HCT116 (cell line): ENCODE measurements around the gene MYH6. TPM values are rescaled to one million over a fixed set of nuclear protein-coding genes. Genes with fewer than 3 reads are reported as not detected.

Source experiments
- ATAC-seq: fragments of 200-7000 bp; cut with Tn5 transposase; 2 replicates; pipeline ENCODE4 v1.9.1; 2020; ENCODE audit warnings: mild to moderate bottlenecking, moderate library complexity
- BruUV-seq: library from RNA; stranded (reverse); fragments of 400-500 nt; replicated peaks from 2 replicates; lab custom pipeline; 2021; lab: Mats Ljungman, UMichigan
- CTCF ChIA-PET: fragments of 300-600 bp; sonication (Branson Sonifier 250); formaldehyde crosslinking; loops from one replicate; lab custom pipeline; 2021; ENCODE audit warnings: antibody characterized with exemption; lab: Charles Lee
- POLR2A ChIA-PET: fragments of 300-600, 350-600 bp; sonication (Branson Sonifier 250); formaldehyde crosslinking; loops from one replicate; lab custom pipeline; 2021; ENCODE audit warnings: antibody characterized with exemption; lab: Charles Lee
- RAD21 ChIA-PET, 2 experiments: fragments of 300-600 bp; sonication (Branson Sonifier 250); formaldehyde crosslinking; loops; one replicate each; lab custom pipeline; 2023; ENCODE audit warnings: low total read pairs in 2 of 2; ENCODE audit not compliant: uncharacterized antibody in 2 of 2, unreplicated experiment in 2 of 2, low non-redundant PET in 1 of 2; lab: Charles Lee
- DNase-seq: peaks from one replicate; pipeline ENCODE4 v3.0.0-alpha.2; 2010; ENCODE audit warnings: low read depth, low spot score
- H2AFZ ChIP-seq: fragments of 200-600 bp; shearing (Covaris generic), sonication (generic); 2 replicates; pipeline ENCODE4 v1.6.1; 2017; ENCODE audit warnings: low read depth, mixed run types, mixed read lengths, antibody characterized with exemption, low read length; ENCODE audit not compliant: poor library complexity, severe bottlenecking
- H3K27ac ChIP-seq: 2 replicates; pipeline ENCODE4 v1.5.1; 2012; ENCODE audit warnings: low read depth, low read length
- H3K27me3 ChIP-seq: fragments of 200-600 bp; sonication (generic); 2 replicates; pipeline ENCODE4 v1.6.1; 2016; ENCODE audit warnings: mixed run types, low read length, mixed read lengths; ENCODE audit not compliant: insufficient read depth
- H3K36me3 ChIP-seq, 2 experiments: fragments of 200-500 bp in 1 of 2; fragments of 200-600 bp in 1 of 2; sonication (Bioruptor generic) in 1 of 2; sonication (generic) in 1 of 2; 2 replicates each; pipeline versions ENCODE4 v1.5.1 to v1.6.1; 2014 to 2016; ENCODE audit warnings: low read length in 2 of 2, inconsistent platforms in 1 of 2, mixed read lengths in 1 of 2, mixed run types in 1 of 2; ENCODE audit not compliant: insufficient read depth in 2 of 2, control insufficient read depth in 1 of 2
- H3K4me1 ChIP-seq, 2 experiments: fragments of 200-600 bp in 1 of 2; sonication (generic) in 1 of 2; 2 replicates each; pipeline versions ENCODE4 v1.5.1 to v1.6.1; 2012 to 2017; ENCODE audit warnings: low read length in 2 of 2, inconsistent platforms in 1 of 2, mild to moderate bottlenecking in 1 of 2, mixed read lengths in 1 of 2, mixed run types in 1 of 2, moderate library complexity in 1 of 2; ENCODE audit not compliant: insufficient read depth in 2 of 2, control insufficient read depth in 1 of 2
- H3K4me2 ChIP-seq: fragments of 200-600 bp; sonication (generic); 2 replicates; pipeline ENCODE4 v1.6.1; 2017; ENCODE audit warnings: mixed run types, low read length, mixed read lengths
- H3K4me3 ChIP-seq, 2 experiments: fragments of 200-600 bp in 1 of 2; sonication (generic) in 1 of 2; replicated peaks in 1 of 2; 2 replicates each; pipeline ENCODE4 v1.5.1; 2011 to 2016; ENCODE audit warnings: low read length in 2 of 2, control low read depth in 1 of 2, low read depth in 1 of 2, mild to moderate bottlenecking in 1 of 2, mixed read lengths in 1 of 2, mixed run types in 1 of 2
- H3K79me2 ChIP-seq: fragments of 200-600 bp; sonication (generic); 2 replicates; pipeline ENCODE4 v1.6.1; 2017; ENCODE audit warnings: mild to moderate bottlenecking, mixed run types, low read length, moderate library complexity, mixed read lengths; ENCODE audit not compliant: insufficient read depth
- H3K9ac ChIP-seq: fragments of 200-600 bp; sonication (generic); 2 replicates; pipeline ENCODE4 v1.6.1; 2016; ENCODE audit warnings: low read length, mixed read lengths
- H3K9me2 ChIP-seq: fragments of 200-600 bp; sonication (generic), shearing (Covaris generic); 2 replicates; pipeline ENCODE4 v1.6.1; 2017; ENCODE audit warnings: mixed run types, mild to moderate bottlenecking, moderate library complexity; ENCODE audit not compliant: insufficient read depth
- H3K9me3 ChIP-seq, 2 experiments: fragments of 200-500 bp in 1 of 2; fragments of 200-600 bp in 1 of 2; sonication (Bioruptor generic) in 1 of 2; sonication (generic) in 1 of 2; 2 replicates each; pipeline ENCODE4 v1.6.1; 2014 to 2017; ENCODE audit warnings: low read length in 2 of 2, mixed read lengths in 2 of 2, inconsistent platforms in 1 of 2, low read depth in 1 of 2, mild to moderate bottlenecking in 1 of 2, mixed run types in 1 of 2, moderate library complexity in 1 of 2; ENCODE audit not compliant: control insufficient read depth in 1 of 2, insufficient read depth in 1 of 2
- H4K20me1 ChIP-seq: fragments of 200-600 bp; sonication (generic), shearing (Covaris generic); 2 replicates; pipeline ENCODE4 v1.6.1; 2017; ENCODE audit warnings: mixed run types, mild to moderate bottlenecking, moderate library complexity; ENCODE audit not compliant: insufficient read depth
- CBX3 ChIP-seq: IDR thresholded peaks from 2 replicates; pipeline ENCODE4 v1.6.1; 2012; ENCODE audit warnings: low read depth
- EGR1 ChIP-seq: IDR thresholded peaks from 2 replicates; pipeline ENCODE4 v1.6.1; 2012; ENCODE audit warnings: low read depth
- EZH2phosphoT487 ChIP-seq: fragments of 200-600 bp; IDR thresholded peaks from 2 replicates; pipeline ENCODE4 v1.6.1; 2018; ENCODE audit warnings: antibody characterized with exemption, borderline replicate concordance
- FOSL1 ChIP-seq: IDR thresholded peaks from 2 replicates; pipeline ENCODE4 v1.6.1; 2012; ENCODE audit warnings: low read depth
- POLR2A ChIP-seq: IDR thresholded peaks from 2 replicates; pipeline ENCODE4 v1.7.0; 2011; ENCODE audit warnings: borderline replicate concordance; ENCODE audit not compliant: insufficient read depth, insufficient read length; ENCODE audit errors: extremely low read depth
- POLR2AphosphoS5 ChIP-seq: IDR thresholded peaks from 2 replicates; pipeline ENCODE4 v1.6.1; 2011; ENCODE audit warnings: mild to moderate bottlenecking, low read depth, low read length, moderate library complexity
- REST ChIP-seq: IDR thresholded peaks from 2 replicates; pipeline ENCODE4 v1.6.1; 2012; ENCODE audit warnings: low read depth
- SP1 ChIP-seq: IDR thresholded peaks from 2 replicates; pipeline ENCODE4 v1.6.1; 2012; ENCODE audit warnings: low read depth
- TCF7L2 ChIP-seq: IDR thresholded peaks from 2 replicates; pipeline ENCODE4 v1.7.0; 2011; ENCODE audit warnings: borderline replicate concordance, inconsistent platforms; ENCODE audit not compliant: insufficient read depth, insufficient read length; ENCODE audit errors: extremely low read depth
- ZFX ChIP-seq: fragments of 450-650 bp; IDR thresholded peaks from 2 replicates; pipeline ENCODE4 v1.6.1; 2017
- intact Hi-C: fragments of 100-400 bp; cut with micrococcal nuclease; formaldehyde crosslinking; loops from 2 replicates; pipeline ENCODE4 v1.10.0; 2022
- total RNA-seq: library from RNA; stranded (reverse); gene quantifications from one replicate; pipeline ENCODE4 v1.2.1, GENCODE V29; 2021; ENCODE audit not compliant: unreplicated experiment
- TF ChIP-seq, protein P1 (sequence below): IDR thresholded peaks from 2 replicates; pipeline ENCODE4 v1.6.1; 2012

Gene MYH6
- total RNA-seq, 1 experiment from 2014 or later, result not detected

- ChIA-PET POLR2A (no interaction called here), RAD21 (no interaction called here), CTCF (no interaction called here)
- no peak for ATAC-seq
- no peaks in the 10 kb centered on the region for H3K4me1 ChIP-seq
- H3K36me3 ChIP-seq, result no peaks in the 10 kb centered on the region
- BruUV-seq, result no TSS peak
- H2AFZ ChIP-seq, result no peak overlapping the region
- no peak for TF ChIP-seq TCF7L2
- TF ChIP-seq, protein P1, sequence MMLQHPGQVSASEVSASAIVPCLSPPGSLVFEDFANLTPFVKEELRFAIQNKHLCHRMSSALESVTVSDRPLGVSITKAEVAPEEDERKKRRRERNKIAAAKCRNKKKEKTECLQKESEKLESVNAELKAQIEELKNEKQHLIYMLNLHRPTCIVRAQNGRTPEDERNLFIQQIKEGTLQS, result no peak
- no peaks in the 10 kb centered on the region for H4K20me1 ChIP-seq
- DNase-seq, result no peak
- H3K9me3 ChIP-seq, result no peaks in the 10 kb centered on the region
- no peaks in the 10 kb centered on the region for H3K79me2 ChIP-seq
- H3K4me2 ChIP-seq, result no peak overlapping the region
- no peak overlapping the region for H3K4me3 ChIP-seq
- intact Hi-C loops, result no loop called here
- H3K27me3 ChIP-seq, result peaks cover 21% of the 10 kb centered on the region; the same call in 1 of the 2 replicates
- H3K27ac ChIP-seq, result no peak overlapping the region
- H3K9me2 ChIP-seq, result no peaks in the 10 kb centered on the region
- H3K9ac ChIP-seq, result no peak overlapping the region
These were observed 1.4 kb upstream of the MYH6 start for GRCh38 chr14:23409475-23409874.

GRCh38 chr14:23408307-23408630 is 196 bp upstream of the MYH6 start:
- no TSS peak for BruUV-seq

More at GRCh38 chr14:23408307-23408630, 196 bp upstream of the MYH6 start:
- POLR2A ChIA-PET, result no interaction called here
- Histone ChIP-seq H3K9me3 (no peaks in the 10 kb centered on the region), H3K27me3 (peaks cover 26% of the 10 kb centered on the region; the same call in 1 of the 2 replicates), H3K4me3 (no peak overlapping the region), H3K4me1 (no peaks in the 10 kb centered on the region), H3K9me2 (no peaks in the 10 kb centered on the region), H3K4me2 (no peak overlapping the region), H4K20me1 (no peaks in the 10 kb centered on the region), H3K27ac (no peak overlapping the region), H3K9ac (no peak overlapping the region), H2AFZ (no peak overlapping the region), H3K36me3 (no peaks in the 10 kb centered on the region), H3K79me2 (no peaks in the 10 kb centered on the region)
- no peak for DNase-seq
- intact Hi-C loops, result no loop called here
- CTCF ChIA-PET, result no interaction called here
- ATAC-seq, result no peak
- no peak for TF ChIP-seq EGR1
- no peak for TF ChIP-seq EZH2phosphoT487
- no peak for TF ChIP-seq POLR2A
- TF ChIP-seq POLR2AphosphoS5, result no peak
- no peak for TF ChIP-seq FOSL1
- no peak for TF ChIP-seq ZFX
- TF ChIP-seq REST, result no peak
- TF ChIP-seq SP1, result no peak
- no peak for TF ChIP-seq CBX3
- TF ChIP-seq, all 23 proteins: peak for 0
- RAD21 ChIA-PET, result no interaction called here
